HCT116 (cell line): ENCODE measurements around the gene KRT38. TPM values are rescaled to one million over a fixed set of nuclear protein-coding genes. Genes with fewer than 3 reads are reported as not detected.

ENCODE experiments used
- ATAC-seq: fragments of 200-7000 bp; cut with Tn5 transposase; 2 replicates; pipeline ENCODE4 v1.9.1; 2020; ENCODE audit warnings: mild to moderate bottlenecking, moderate library complexity
- BruUV-seq: library from RNA; stranded (reverse); fragments of 400-500 nt; replicated peaks from 2 replicates; lab custom pipeline; 2021; lab: Mats Ljungman, UMichigan
- CTCF ChIA-PET: fragments of 300-600 bp; sonication (Branson Sonifier 250); formaldehyde crosslinking; loops from one replicate; lab custom pipeline; 2021; ENCODE audit warnings: antibody characterized with exemption; lab: Charles Lee
- POLR2A ChIA-PET: fragments of 300-600, 350-600 bp; sonication (Branson Sonifier 250); formaldehyde crosslinking; loops from one replicate; lab custom pipeline; 2021; ENCODE audit warnings: antibody characterized with exemption; lab: Charles Lee
- RAD21 ChIA-PET, 2 experiments: fragments of 300-600 bp; sonication (Branson Sonifier 250); formaldehyde crosslinking; loops; one replicate each; lab custom pipeline; 2023; ENCODE audit warnings: low total read pairs in 2 of 2; ENCODE audit not compliant: uncharacterized antibody in 2 of 2, unreplicated experiment in 2 of 2, low non-redundant PET in 1 of 2; lab: Charles Lee
- DNase-seq: peaks from one replicate; pipeline ENCODE4 v3.0.0-alpha.2; 2010; ENCODE audit warnings: low read depth, low spot score
- H2AFZ ChIP-seq: fragments of 200-600 bp; shearing (Covaris generic), sonication (generic); 2 replicates; pipeline ENCODE4 v1.6.1; 2017; ENCODE audit warnings: low read depth, mixed run types, mixed read lengths, antibody characterized with exemption, low read length; ENCODE audit not compliant: poor library complexity, severe bottlenecking
- H3K27ac ChIP-seq: 2 replicates; pipeline ENCODE4 v1.5.1; 2012; ENCODE audit warnings: low read depth, low read length
- H3K27me3 ChIP-seq: fragments of 200-600 bp; sonication (generic); 2 replicates; pipeline ENCODE4 v1.6.1; 2016; ENCODE audit warnings: mixed run types, low read length, mixed read lengths; ENCODE audit not compliant: insufficient read depth
- H3K36me3 ChIP-seq, 2 experiments: fragments of 200-500 bp in 1 of 2; fragments of 200-600 bp in 1 of 2; sonication (Bioruptor generic) in 1 of 2; sonication (generic) in 1 of 2; 2 replicates each; pipeline versions ENCODE4 v1.5.1 to v1.6.1; 2014 to 2016; ENCODE audit warnings: low read length in 2 of 2, inconsistent platforms in 1 of 2, mixed read lengths in 1 of 2, mixed run types in 1 of 2; ENCODE audit not compliant: insufficient read depth in 2 of 2, control insufficient read depth in 1 of 2
- H3K4me1 ChIP-seq, 2 experiments: fragments of 200-600 bp in 1 of 2; sonication (generic) in 1 of 2; 2 replicates each; pipeline versions ENCODE4 v1.5.1 to v1.6.1; 2012 to 2017; ENCODE audit warnings: low read length in 2 of 2, inconsistent platforms in 1 of 2, mild to moderate bottlenecking in 1 of 2, mixed read lengths in 1 of 2, mixed run types in 1 of 2, moderate library complexity in 1 of 2; ENCODE audit not compliant: insufficient read depth in 2 of 2, control insufficient read depth in 1 of 2
- H3K4me2 ChIP-seq: fragments of 200-600 bp; sonication (generic); 2 replicates; pipeline ENCODE4 v1.6.1; 2017; ENCODE audit warnings: mixed run types, low read length, mixed read lengths
- H3K4me3 ChIP-seq, 2 experiments: fragments of 200-600 bp in 1 of 2; sonication (generic) in 1 of 2; replicated peaks in 1 of 2; 2 replicates each; pipeline ENCODE4 v1.5.1; 2011 to 2016; ENCODE audit warnings: low read length in 2 of 2, control low read depth in 1 of 2, low read depth in 1 of 2, mild to moderate bottlenecking in 1 of 2, mixed read lengths in 1 of 2, mixed run types in 1 of 2
- H3K79me2 ChIP-seq: fragments of 200-600 bp; sonication (generic); 2 replicates; pipeline ENCODE4 v1.6.1; 2017; ENCODE audit warnings: mild to moderate bottlenecking, mixed run types, low read length, moderate library complexity, mixed read lengths; ENCODE audit not compliant: insufficient read depth
- H3K9ac ChIP-seq: fragments of 200-600 bp; sonication (generic); 2 replicates; pipeline ENCODE4 v1.6.1; 2016; ENCODE audit warnings: low read length, mixed read lengths
- H3K9me2 ChIP-seq: fragments of 200-600 bp; sonication (generic), shearing (Covaris generic); 2 replicates; pipeline ENCODE4 v1.6.1; 2017; ENCODE audit warnings: mixed run types, mild to moderate bottlenecking, moderate library complexity; ENCODE audit not compliant: insufficient read depth
- H3K9me3 ChIP-seq, 2 experiments: fragments of 200-500 bp in 1 of 2; fragments of 200-600 bp in 1 of 2; sonication (Bioruptor generic) in 1 of 2; sonication (generic) in 1 of 2; 2 replicates each; pipeline ENCODE4 v1.6.1; 2014 to 2017; ENCODE audit warnings: low read length in 2 of 2, mixed read lengths in 2 of 2, inconsistent platforms in 1 of 2, low read depth in 1 of 2, mild to moderate bottlenecking in 1 of 2, mixed run types in 1 of 2, moderate library complexity in 1 of 2; ENCODE audit not compliant: control insufficient read depth in 1 of 2, insufficient read depth in 1 of 2
- H4K20me1 ChIP-seq: fragments of 200-600 bp; sonication (generic), shearing (Covaris generic); 2 replicates; pipeline ENCODE4 v1.6.1; 2017; ENCODE audit warnings: mixed run types, mild to moderate bottlenecking, moderate library complexity; ENCODE audit not compliant: insufficient read depth
- ATF3 ChIP-seq: IDR thresholded peaks from 2 replicates; pipeline ENCODE4 v1.6.1; 2012
- CBX3 ChIP-seq: IDR thresholded peaks from 2 replicates; pipeline ENCODE4 v1.6.1; 2012; ENCODE audit warnings: low read depth
- EZH2 ChIP-seq: fragments of 200-600 bp; sonication (generic); IDR thresholded peaks from 2 replicates; pipeline ENCODE4 v1.6.1; 2017; ENCODE audit warnings: antibody characterized with exemption, mixed run types
- EZH2phosphoT487 ChIP-seq: fragments of 200-600 bp; IDR thresholded peaks from 2 replicates; pipeline ENCODE4 v1.6.1; 2018; ENCODE audit warnings: antibody characterized with exemption, borderline replicate concordance
- POLR2AphosphoS5 ChIP-seq: IDR thresholded peaks from 2 replicates; pipeline ENCODE4 v1.6.1; 2011; ENCODE audit warnings: mild to moderate bottlenecking, low read depth, low read length, moderate library complexity
- REST ChIP-seq: IDR thresholded peaks from 2 replicates; pipeline ENCODE4 v1.6.1; 2012; ENCODE audit warnings: low read depth
- TCF7L2 ChIP-seq: IDR thresholded peaks from 2 replicates; pipeline ENCODE4 v1.7.0; 2011; ENCODE audit warnings: borderline replicate concordance, inconsistent platforms; ENCODE audit not compliant: insufficient read depth, insufficient read length; ENCODE audit errors: extremely low read depth
- ZFX ChIP-seq: fragments of 450-650 bp; IDR thresholded peaks from 2 replicates; pipeline ENCODE4 v1.6.1; 2017
- ZNF274 ChIP-seq: fragments of 200-500 bp; sonication (Bioruptor generic); IDR thresholded peaks from 2 replicates; pipeline ENCODE4 v1.6.1; 2014; ENCODE audit warnings: mild to moderate bottlenecking, low read depth, low read length, inconsistent platforms
- intact Hi-C: fragments of 100-400 bp; cut with micrococcal nuclease; formaldehyde crosslinking; loops from 2 replicates; pipeline ENCODE4 v1.10.0; 2022
- total RNA-seq: library from RNA; stranded (reverse); gene quantifications from one replicate; pipeline ENCODE4 v1.2.1, GENCODE V29; 2021; ENCODE audit not compliant: unreplicated experiment
- TF ChIP-seq, protein P1 (sequence below): IDR thresholded peaks from 2 replicates; pipeline ENCODE4 v1.6.1; 2011; ENCODE audit warnings: mild to moderate bottlenecking, low read length, moderate library complexity; ENCODE audit not compliant: insufficient replicate concordance; ENCODE audit errors: extremely low read depth
- TF ChIP-seq, protein P2 (sequence below): IDR thresholded peaks from 2 replicates; pipeline ENCODE4 v1.6.1; 2012

Gene KRT38
- total RNA-seq, 1 experiment from 2014 or later: not detected

GRCh38 chr17:41467561-41467960 lies 26.8 kb upstream of the KRT38 start:
- H3K4me3 ChIP-seq: no peak overlapping the region
- DNase-seq (no peak), ATAC-seq (no peak)
- TF ChIP-seq ZFX (no peak), ATF3 (no peak)
- H3K9me2 ChIP-seq: no peaks in the 10 kb centered on the region
- no TSS peak for BruUV-seq
- no peaks in the 10 kb centered on the region for H3K79me2 ChIP-seq
- H3K27me3 ChIP-seq: no peaks in the 10 kb centered on the region
- intact Hi-C loops: no loop called here
- ChIA-PET POLR2A (no interaction called here), CTCF (no interaction called here), RAD21 (no interaction called here)
- H3K36me3 ChIP-seq: no peaks in the 10 kb centered on the region
- no peak overlapping the region for H3K27ac ChIP-seq
- no peak overlapping the region for H3K4me2 ChIP-seq
- no peak overlapping the region for H2AFZ ChIP-seq
- peaks cover 15 to 26% of the 10 kb centered on the region in 2 experiments for H3K4me1 ChIP-seq
- H3K9ac ChIP-seq: no peak overlapping the region
- H3K9me3 ChIP-seq: peaks cover 3 to 7% of the 10 kb centered on the region in 2 experiments; a peak in 1 of 4 replicates
- no peaks in the 10 kb centered on the region for H4K20me1 ChIP-seq

DNA sequence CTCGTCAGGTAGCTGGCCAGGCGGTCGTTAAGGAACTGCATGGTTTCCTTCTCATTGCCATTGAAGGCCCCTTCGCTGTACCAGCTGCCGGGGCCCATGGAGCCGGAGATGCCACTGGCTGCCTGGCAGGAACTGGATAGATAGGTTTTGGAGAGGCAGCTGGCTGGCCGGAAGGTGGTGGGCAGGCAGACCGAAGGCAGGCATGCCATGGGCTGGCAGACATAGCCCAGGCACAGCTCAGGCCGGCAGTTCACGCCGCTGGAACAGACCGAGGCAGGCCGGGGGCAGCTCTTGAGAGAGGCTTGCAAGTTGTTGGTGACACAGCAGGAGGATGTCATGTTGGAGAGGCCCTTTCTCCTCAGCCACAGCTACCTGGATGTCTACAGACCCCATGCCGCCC lies 26.2 kb upstream of the KRT38 start, which contains the start of gene KRT32:
Gene KRT32 (minus strand): TSS at position 399 of the 400 bp plus-strand sequence. CDS start 61 bp downstream, at position 338.
- CTCF ChIA-PET: interaction anchor here (1.3 kb wide), 1 partner anchor 49 kb away, joined by 5 read pairs; no protein-coding TSS in a partner anchor
- Histone ChIP-seq H4K20me1 (no peaks in the 10 kb centered on the region), H2AFZ (no peak within 1 kb of the TSS), H3K4me1 (peaks cover 15 to 26% of the 10 kb centered on the region in 2 experiments), H3K27ac (no peak within 1 kb of the TSS), H3K27me3 (no peaks in the 10 kb centered on the region), H3K9ac (no peak within 1 kb of the TSS), H3K36me3 (no peaks in the 10 kb centered on the region), H3K9me3 (peaks cover 3 to 7% of the 10 kb centered on the region in 2 experiments; a peak in 1 of 4 replicates), H3K4me2 (no peak within 1 kb of the TSS), H3K9me2 (no peaks in the 10 kb centered on the region), H3K79me2 (no peaks in the 10 kb centered on the region), H3K4me3 (no peak within 1 kb of the TSS)
- RAD21 ChIA-PET: no interaction called here
- POLR2A ChIA-PET: no interaction called here
- ATAC-seq: no peak
- no peak for DNase-seq
- BruUV-seq: no TSS peak
- intact Hi-C loops: no loop called here
- TF ChIP-seq TCF7L2 (no peak), EZH2phosphoT487 (no peak), ATF3 (no peak), POLR2AphosphoS5 (no peak), REST (no peak), CBX3 (no peak), EZH2 (no peak), ZNF274 (no peak)
- TF ChIP-seq, protein P1, sequence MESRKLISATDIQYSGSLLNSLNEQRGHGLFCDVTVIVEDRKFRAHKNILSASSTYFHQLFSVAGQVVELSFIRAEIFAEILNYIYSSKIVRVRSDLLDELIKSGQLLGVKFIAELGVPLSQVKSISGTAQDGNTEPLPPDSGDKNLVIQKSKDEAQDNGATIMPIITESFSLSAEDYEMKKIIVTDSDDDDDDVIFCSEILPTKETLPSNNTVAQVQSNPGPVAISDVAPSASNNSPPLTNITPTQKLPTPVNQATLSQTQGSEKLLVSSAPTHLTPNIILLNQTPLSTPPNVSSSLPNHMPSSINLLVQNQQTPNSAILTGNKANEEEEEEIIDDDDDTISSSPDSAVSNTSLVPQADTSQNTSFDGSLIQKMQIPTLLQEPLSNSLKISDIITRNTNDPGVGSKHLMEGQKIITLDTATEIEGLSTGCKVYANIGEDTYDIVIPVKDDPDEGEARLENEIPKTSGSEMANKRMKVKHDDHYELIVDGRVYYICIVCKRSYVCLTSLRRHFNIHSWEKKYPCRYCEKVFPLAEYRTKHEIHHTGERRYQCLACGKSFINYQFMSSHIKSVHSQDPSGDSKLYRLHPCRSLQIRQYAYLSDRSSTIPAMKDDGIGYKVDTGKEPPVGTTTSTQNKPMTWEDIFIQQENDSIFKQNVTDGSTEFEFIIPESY: no peak
- TF ChIP-seq, protein P2, sequence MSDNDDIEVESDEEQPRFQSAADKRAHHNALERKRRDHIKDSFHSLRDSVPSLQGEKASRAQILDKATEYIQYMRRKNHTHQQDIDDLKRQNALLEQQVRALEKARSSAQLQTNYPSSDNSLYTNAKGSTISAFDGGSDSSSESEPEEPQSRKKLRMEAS: no peak
